CD4-positive, CD25-positive, alpha-beta regulatory T cell (primary cell): ENCODE data around the gene SEC61A2. TPM values are rescaled to one million over a fixed set of nuclear protein-coding genes. Genes with fewer than 3 reads are reported as not detected.
"Not testable (repeated sequence)": the region's sequence is repeated elsewhere in the genome, so short reads cannot be mapped to it uniquely, and the experiment has no call there.

Source experiments
- ATAC-seq, 2 donors: fragments of 150-1000 bp; cut with Tn5 transposase; one replicate each; pipeline ENCODE4 v1.10.0; 2021; ENCODE audit warnings: low read depth in 2 of 2, moderate number of reproducible peaks in 2 of 2, moderate library complexity in 1 of 2
- DNase-seq, 3 donors: peaks; one replicate each; pipeline versions ENCODE4 v3.0.0 to v3.0.0-alpha.2; 2012 to 2022; ENCODE audit warnings: mixed read lengths in 1 of 3
- H3K27ac ChIP-seq: one replicate; pipeline ENCODE4 v1.7.0; 2013; ENCODE audit warnings: mild to moderate bottlenecking, low read length; ENCODE audit not compliant: insufficient read depth, poor library complexity, severe bottlenecking
- H3K27me3 ChIP-seq: one replicate; pipeline ENCODE4 v1.7.0; 2013; ENCODE audit warnings: low read length; ENCODE audit not compliant: control insufficient read depth, insufficient read depth
- H3K36me3 ChIP-seq: one replicate; pipeline ENCODE4 v1.7.0; 2013; ENCODE audit warnings: mild to moderate bottlenecking, low read length, moderate library complexity; ENCODE audit not compliant: control insufficient read depth, insufficient read depth
- H3K4me1 ChIP-seq: 2 replicates; pipeline ENCODE4 v1.7.0; 2013; ENCODE audit warnings: mild to moderate bottlenecking, low read length; ENCODE audit not compliant: insufficient read depth, control insufficient read depth, poor library complexity, severe bottlenecking
- H3K4me3 ChIP-seq: one replicate; pipeline ENCODE4 v1.7.0; 2013; ENCODE audit warnings: low read depth, mild to moderate bottlenecking, low read length, moderate library complexity
- H3K9me3 ChIP-seq, 2 experiments: 1 replicate in 1 of 2; 2 replicates in 1 of 2; pipeline ENCODE4 v1.7.0; 2013; ENCODE audit warnings: low read length in 2 of 2, mild to moderate bottlenecking in 1 of 2, moderate library complexity in 1 of 2; ENCODE audit not compliant: control insufficient read depth in 2 of 2
- H3K27ac Mint-ChIP-seq, 3 donors: one replicate each; pipeline ENCODE4 v1.8.0; 2020 to 2022; ENCODE audit warnings: mild to moderate bottlenecking in 3 of 3, mixed read lengths in 3 of 3, moderate library complexity in 2 of 3
- H3K27me3 Mint-ChIP-seq: one replicate; pipeline ENCODE4 v1.8.0; 2022; ENCODE audit warnings: mild to moderate bottlenecking, mixed read lengths
- H3K36me3 Mint-ChIP-seq: one replicate; pipeline ENCODE4 v1.8.0; 2020; ENCODE audit warnings: mixed read lengths
- H3K4me1 Mint-ChIP-seq, 4 donors: one replicate each; pipeline ENCODE4 v1.8.0; 2020 to 2022; ENCODE audit warnings: mixed read lengths in 4 of 4, mild to moderate bottlenecking in 1 of 4
- H3K4me3 Mint-ChIP-seq, 4 donors: one replicate each; pipeline ENCODE4 v1.8.0; 2020 to 2022; ENCODE audit warnings: mild to moderate bottlenecking in 4 of 4, mixed read lengths in 4 of 4, moderate library complexity in 3 of 4
- H3K9me3 Mint-ChIP-seq, 7 donors: one replicate each; pipeline ENCODE4 v1.8.0; 2020 to 2022; ENCODE audit warnings: mixed read lengths in 7 of 7, mild to moderate bottlenecking in 3 of 7, moderate library complexity in 2 of 7
- polyA plus RNA-seq, 4 donors: library from polyadenylated mRNA; unstranded; fragments of 300-500 nt; fragmentation: Illumina TruSeq; gene quantifications; one replicate each; pipeline ENCODE4 v1.2.3, GENCODE V29; 2021
- total RNA-seq: library from RNA; stranded (reverse); gene quantifications from one replicate; pipeline ENCODE4 v1.2.3, GENCODE V29; 2022

The SEC61A2 gene
- total and polyA plus RNA-seq, 5 donors from 2014 or later, result 1.6 to 25.2 (median 3.1) TPM

DNA sequence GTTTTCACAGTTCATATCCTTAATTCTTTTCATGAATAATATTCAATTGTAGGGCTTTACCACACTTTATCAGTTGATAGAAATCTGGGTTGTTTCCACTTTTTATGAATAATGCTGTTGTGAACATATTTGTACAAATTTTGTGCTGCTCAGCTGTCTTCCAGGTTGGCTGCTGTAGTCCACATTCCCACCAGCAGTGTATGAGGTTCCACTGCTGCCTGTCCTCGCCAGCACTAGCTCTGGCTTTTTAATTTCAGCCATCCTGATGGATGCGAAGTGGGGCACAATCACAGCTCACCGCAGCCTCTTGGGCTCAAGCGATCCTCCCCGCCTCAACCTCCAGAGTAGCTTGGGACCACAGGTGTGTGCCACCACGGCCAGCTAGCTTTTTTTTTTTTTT is 33.5 kb downstream of the SEC61A2 start:
- H3K4me3 Mint-ChIP-seq, result no peak overlapping the region
- peaks cover 65% of the 10 kb centered on the region for H3K36me3 ChIP-seq
- no peaks in the 10 kb centered on the region for H3K9me3 Mint-ChIP-seq

DNA sequence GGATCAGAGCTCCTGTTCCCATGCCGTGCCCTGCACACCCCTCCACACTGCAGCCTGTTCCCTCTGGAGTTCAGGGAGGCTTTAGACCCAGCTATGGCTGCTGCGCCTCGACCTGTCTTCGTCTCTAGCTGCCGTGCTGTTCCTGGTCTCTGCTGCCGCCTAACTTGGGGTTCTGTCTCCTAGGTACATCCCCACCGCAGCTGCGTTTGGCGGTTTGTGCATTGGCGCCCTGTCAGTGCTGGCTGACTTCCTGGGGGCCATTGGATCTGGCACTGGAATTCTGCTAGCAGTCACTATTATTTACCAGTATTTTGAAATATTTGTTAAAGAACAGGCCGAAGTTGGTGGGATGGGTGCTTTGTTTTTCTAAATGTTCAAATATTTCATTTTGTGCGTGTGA is 34.6 kb downstream of the SEC61A2 start:
- Histone ChIP-seq H3K27ac (no peak overlapping the region), H3K9me3 (no peaks in the 10 kb centered on the region), H3K36me3 (peaks cover 62% of the 10 kb centered on the region), H3K4me3 (no peak overlapping the region), H3K27me3 (no peaks in the 10 kb centered on the region), H3K4me1 (no peaks in the 10 kb centered on the region)
- DNase-seq (no peak), ATAC-seq (no peak)
- no peak overlapping the region for H3K4me3 Mint-ChIP-seq
- H3K27me3 Mint-ChIP-seq, result no peaks in the 10 kb centered on the region
- peaks cover 0 to 1% (median 0%) of the 10 kb centered on the region in 4 donors for H3K4me1 Mint-ChIP-seq
- H3K9me3 Mint-ChIP-seq, result no peaks in the 10 kb centered on the region
- H3K36me3 Mint-ChIP-seq, result peaks cover 36% of the 10 kb centered on the region
- peak overlapping the region in 1 of 3 donors; percentile 26 for H3K27ac Mint-ChIP-seq

More for the DNA sequence above, 33.5 kb downstream of the SEC61A2 start:
- ATAC-seq (no peak), DNase-seq (no peak)
- Histone ChIP-seq H3K4me3 (no peak overlapping the region), H3K4me1 (no peaks in the 10 kb centered on the region), H3K27me3 (no peaks in the 10 kb centered on the region), H3K27ac (peak overlapping the region; percentile 2), H3K9me3 (no peaks in the 10 kb centered on the region)
- H3K27ac Mint-ChIP-seq, result peak overlapping the region in 1 of 3 donors; percentile 51
- H3K36me3 Mint-ChIP-seq, result peaks cover 36% of the 10 kb centered on the region
- peaks cover 0 to 1% (median 0%) of the 10 kb centered on the region in 4 donors for H3K4me1 Mint-ChIP-seq
- H3K27me3 Mint-ChIP-seq, result no peaks in the 10 kb centered on the region

DNA sequence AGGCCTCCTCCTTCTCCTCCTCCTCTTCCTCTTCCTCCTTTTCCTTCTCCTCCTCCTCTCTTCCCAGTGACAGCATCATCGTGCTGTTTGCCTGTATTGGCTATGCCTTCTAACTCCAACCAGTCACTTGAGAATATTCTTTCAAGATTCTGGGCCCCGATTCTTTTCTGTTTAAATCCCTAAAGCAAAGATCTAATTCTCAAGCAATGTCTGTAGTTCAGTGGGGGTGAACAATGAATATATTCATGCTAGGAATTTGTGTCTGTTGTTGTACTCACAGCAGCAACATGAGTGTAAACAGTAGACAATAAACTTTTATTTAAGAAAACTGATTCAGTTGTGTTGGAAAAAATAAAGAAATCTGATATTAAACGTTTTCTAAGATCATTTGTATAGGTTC is 35.6 kb downstream of the SEC61A2 start:
- no peak for ATAC-seq
- H3K36me3 ChIP-seq, result peaks cover 66% of the 10 kb centered on the region
- H3K36me3 Mint-ChIP-seq, result peaks cover 34% of the 10 kb centered on the region

GRCh38 chr10:12165999-12166775 is 36.7 kb downstream of the SEC61A2 start:
- Histone ChIP-seq H3K36me3 (peaks cover 72% of the 10 kb centered on the region), H3K27me3 (no peaks in the 10 kb centered on the region), H3K27ac (no peak overlapping the region), H3K4me3 (no peak overlapping the region), H3K9me3 (no peaks in the 10 kb centered on the region), H3K4me1 (no peaks in the 10 kb centered on the region)
- Mint-ChIP-seq H3K27ac (peak overlapping the region in 2 of 3 donors; percentile 38 to 43), H3K27me3 (no peaks in the 10 kb centered on the region), H3K4me3 (no peak overlapping the region), H3K36me3 (peaks cover 38% of the 10 kb centered on the region), H3K9me3 (no peaks in the 10 kb centered on the region), H3K4me1 (peaks cover 0 to under 1% (median 0%) of the 10 kb centered on the region in 4 donors)
- DNase-seq (no peak), ATAC-seq (no peak)

More for the DNA sequence above, 35.6 kb downstream of the SEC61A2 start:
- H3K9me3 ChIP-seq, result no peaks in the 10 kb centered on the region
- H3K27me3 ChIP-seq, result no peaks in the 10 kb centered on the region
- Mint-ChIP-seq H3K4me1 (no peaks in the 10 kb centered on the region), H3K4me3 (no peak overlapping the region), H3K27me3 (no peaks in the 10 kb centered on the region), H3K9me3 (no peaks in the 10 kb centered on the region), H3K27ac (peak overlapping the region in 2 of 3 donors; percentile 8 to 34)
- no peak overlapping the region for H3K4me3 ChIP-seq
- no peak for DNase-seq
- H3K4me1 ChIP-seq, result no peaks in the 10 kb centered on the region
- no peak overlapping the region for H3K27ac ChIP-seq

- H3K27me3 Mint-ChIP-seq, DNase-seq, H3K4me3 Mint-ChIP-seq, H3K4me1 ChIP-seq, ATAC-seq, H3K4me1 Mint-ChIP-seq, H3K27me3 ChIP-seq, H3K27ac Mint-ChIP-seq, H3K4me3 ChIP-seq, H3K27ac ChIP-seq, H3K9me3 Mint-ChIP-seq, H3K9me3 ChIP-seq: not testable (repeated sequence)
- peaks cover 65% of the 10 kb centered on the region for H3K36me3 ChIP-seq
- peaks cover 30% of the 10 kb centered on the region for H3K36me3 Mint-ChIP-seq
These were observed 42.0 kb downstream of the SEC61A2 start for GRCh38 chr10:12171512-12171911.

DNA sequence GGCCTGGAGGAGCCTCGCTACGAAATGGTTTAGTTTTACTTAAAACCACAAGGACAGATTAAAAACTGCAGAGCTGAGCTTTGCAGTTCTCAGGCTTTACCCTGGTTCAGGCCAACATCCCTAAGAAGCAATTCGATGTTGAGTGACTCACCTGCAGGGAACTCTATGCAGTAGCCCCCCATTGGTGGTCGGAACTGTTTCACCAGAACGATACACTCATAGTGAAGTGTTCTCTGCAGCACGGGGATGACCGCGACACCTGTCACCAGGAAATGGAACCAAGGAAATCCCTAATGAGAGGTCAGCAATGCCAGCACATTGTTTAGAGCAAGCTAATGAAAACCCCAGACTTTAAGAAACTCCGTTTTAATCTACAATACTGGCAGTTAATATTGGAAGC is 48.2 kb downstream of the SEC61A2 start:
- H3K27me3 Mint-ChIP-seq, result no peaks in the 10 kb centered on the region
- H3K27ac Mint-ChIP-seq, result no peak overlapping the region
- Histone ChIP-seq H3K27ac (no peak overlapping the region), H3K27me3 (no peaks in the 10 kb centered on the region), H3K4me1 (peaks cover 16% of the 10 kb centered on the region), H3K9me3 (no peaks in the 10 kb centered on the region), H3K36me3 (peaks cover 41% of the 10 kb centered on the region), H3K4me3 (no peak overlapping the region)
- H3K9me3 Mint-ChIP-seq, result no peaks in the 10 kb centered on the region
- peaks cover 14 to 29% (median 18%) of the 10 kb centered on the region in 4 donors for H3K4me1 Mint-ChIP-seq
- H3K36me3 Mint-ChIP-seq, result peaks cover 14% of the 10 kb centered on the region
- ATAC-seq (no peak), DNase-seq (no peak)
- H3K4me3 Mint-ChIP-seq, result no peak overlapping the region

- H3K4me1 Mint-ChIP-seq, result peaks cover 14 to 31% (median 20%) of the 10 kb centered on the region in 4 donors
- peaks cover 14% of the 10 kb centered on the region for H3K36me3 Mint-ChIP-seq
- no peak for ATAC-seq
- Histone ChIP-seq H3K36me3 (peaks cover 34% of the 10 kb centered on the region), H3K4me3 (no peak overlapping the region), H3K27ac (peak overlapping the region; percentile 71), H3K27me3 (no peaks in the 10 kb centered on the region), H3K9me3 (no peaks in the 10 kb centered on the region), H3K4me1 (peaks cover 16% of the 10 kb centered on the region)
- DNase-seq, result no peak
- no peak overlapping the region for H3K4me3 Mint-ChIP-seq
- H3K27me3 Mint-ChIP-seq, result no peaks in the 10 kb centered on the region
- H3K9me3 Mint-ChIP-seq, result no peaks in the 10 kb centered on the region
- peak overlapping the region; percentile 17 to 97 (median 40) for H3K27ac Mint-ChIP-seq
These were observed 50.2 kb downstream of the SEC61A2 start for GRCh38 chr10:12179606-12180170.
